GM19043 (cell line): ENCODE results near the gene E2F2.

Experiments
- ATAC-seq: cut with Tn5 transposase; IDR thresholded peaks from one replicate; pipeline ENCODE4 v1.9.1; 2021; ENCODE audit warnings: low read depth; ENCODE audit not compliant: unreplicated experiment

E2F2 gene

GRCh38 chr1:23469372-23469982 lies 61.6 kb downstream of the E2F2 start:
- no peak for ATAC-seq

DNA sequence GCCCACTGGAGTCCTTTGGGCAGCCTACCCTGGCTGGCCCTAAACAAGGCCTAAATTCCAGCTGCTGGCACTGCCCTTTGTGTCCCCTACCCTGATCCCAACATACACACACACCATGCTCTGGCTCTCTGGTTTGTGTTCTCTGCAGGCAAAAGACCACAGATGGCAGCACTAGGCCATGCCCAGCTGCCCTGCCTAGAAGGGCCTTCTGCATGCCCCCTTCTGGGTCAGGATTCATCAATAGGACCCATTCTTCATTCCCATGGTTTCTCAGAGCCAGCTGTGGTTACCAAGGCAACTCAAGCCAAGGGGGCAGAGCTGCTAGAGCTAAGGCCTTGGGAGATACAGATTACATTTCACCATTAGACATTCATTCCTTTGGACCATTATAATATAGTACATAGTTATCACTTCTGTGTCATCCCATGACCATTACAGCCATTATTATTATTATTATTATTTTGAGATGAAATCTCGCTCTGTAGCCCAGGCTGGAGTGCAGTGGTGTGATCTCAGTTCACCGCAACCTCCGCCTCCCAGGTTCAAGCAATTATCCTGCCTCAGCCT lies 64.5 kb downstream of the E2F2 start:
- ATAC-seq: no peak

DNA sequence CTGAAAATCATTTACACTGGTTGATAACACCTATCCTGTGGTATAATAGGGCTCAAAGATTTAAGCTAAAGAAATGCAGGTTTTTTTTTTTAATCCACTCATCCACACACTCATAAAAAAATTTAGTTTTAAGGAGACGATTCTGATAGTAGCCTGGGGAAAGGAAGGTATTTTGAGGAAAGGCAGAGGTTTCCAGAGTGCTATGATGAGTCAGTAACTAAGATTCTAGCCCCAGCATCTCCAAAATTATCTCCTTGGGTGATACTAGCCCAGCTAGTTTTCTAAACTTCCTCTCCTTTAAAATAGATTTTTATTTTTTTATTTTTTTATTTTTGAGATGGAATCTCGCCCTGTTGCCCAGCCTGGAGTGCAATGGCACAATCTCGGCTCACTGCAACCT lies 67.7 kb downstream of the E2F2 start:
- no peak for ATAC-seq

DNA sequence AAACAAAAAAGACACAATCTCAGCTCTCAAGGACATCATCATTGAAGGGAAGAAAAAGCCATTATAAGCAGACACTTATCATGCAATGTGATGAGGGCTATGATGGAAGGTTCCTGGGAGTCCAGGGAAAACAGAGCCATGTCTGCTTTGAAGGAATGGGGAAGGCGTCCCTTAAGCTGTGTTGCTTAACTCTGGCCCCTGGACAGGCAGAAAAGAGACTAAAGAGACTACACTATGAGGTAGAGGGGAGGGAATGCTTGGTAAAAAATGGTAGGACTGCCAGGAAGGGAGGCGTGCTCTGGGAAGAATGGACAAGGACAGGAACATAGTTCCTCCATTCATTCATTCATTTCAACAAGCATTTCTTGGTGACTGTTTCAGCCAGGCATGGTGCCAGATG lies 68.3 kb downstream of the E2F2 start:
- no peak for ATAC-seq

DNA sequence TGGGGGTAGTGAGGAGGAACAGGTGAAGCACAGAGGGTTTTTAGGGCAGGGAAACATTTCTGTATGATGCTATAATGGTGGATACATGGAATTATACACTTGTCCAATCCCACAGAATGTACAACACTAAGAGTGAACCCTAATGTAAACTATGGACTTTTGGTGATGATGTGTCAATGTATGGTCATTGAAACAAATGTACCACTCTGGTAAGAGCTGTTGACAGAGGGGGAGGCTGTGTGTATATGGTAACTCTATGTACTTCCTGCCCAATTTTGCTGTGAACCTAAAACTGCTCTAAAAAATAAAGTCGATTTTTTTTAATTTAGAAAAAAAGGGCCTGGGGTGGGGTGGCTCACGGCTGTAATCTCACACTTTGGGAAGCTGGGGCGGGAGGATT lies 70.0 kb downstream of the E2F2 start:
- no peak for ATAC-seq

GRCh38 chr1:23460519-23460918 lies 70.5 kb downstream of the E2F2 start:
- ATAC-seq: no peak

- ATAC-seq: no peak
These were observed 71.7 kb downstream of the E2F2 start for GRCh38 chr1:23459338-23459757.
